DND-41 (cell line): ENCODE data around the gene OXA1L.

Source experiments
- EZH2 ChIP-seq: IDR thresholded peaks from 3 replicates; pipeline ENCODE4 v1.6.1; 2012; ENCODE audit warnings: borderline replicate concordance, low read depth, mild to moderate bottlenecking, moderate library complexity, low read length, inconsistent platforms; ENCODE audit not compliant: severe bottlenecking
- TF ChIP-seq, protein P1 (sequence below): IDR thresholded peaks from 2 replicates; pipeline ENCODE4 v1.5.1; 2012; ENCODE audit warnings: borderline replicate concordance, low read length, moderate library complexity, mild to moderate bottlenecking; ENCODE audit not compliant: poor library complexity, severe bottlenecking; ENCODE audit errors: extremely low read depth

DNA sequence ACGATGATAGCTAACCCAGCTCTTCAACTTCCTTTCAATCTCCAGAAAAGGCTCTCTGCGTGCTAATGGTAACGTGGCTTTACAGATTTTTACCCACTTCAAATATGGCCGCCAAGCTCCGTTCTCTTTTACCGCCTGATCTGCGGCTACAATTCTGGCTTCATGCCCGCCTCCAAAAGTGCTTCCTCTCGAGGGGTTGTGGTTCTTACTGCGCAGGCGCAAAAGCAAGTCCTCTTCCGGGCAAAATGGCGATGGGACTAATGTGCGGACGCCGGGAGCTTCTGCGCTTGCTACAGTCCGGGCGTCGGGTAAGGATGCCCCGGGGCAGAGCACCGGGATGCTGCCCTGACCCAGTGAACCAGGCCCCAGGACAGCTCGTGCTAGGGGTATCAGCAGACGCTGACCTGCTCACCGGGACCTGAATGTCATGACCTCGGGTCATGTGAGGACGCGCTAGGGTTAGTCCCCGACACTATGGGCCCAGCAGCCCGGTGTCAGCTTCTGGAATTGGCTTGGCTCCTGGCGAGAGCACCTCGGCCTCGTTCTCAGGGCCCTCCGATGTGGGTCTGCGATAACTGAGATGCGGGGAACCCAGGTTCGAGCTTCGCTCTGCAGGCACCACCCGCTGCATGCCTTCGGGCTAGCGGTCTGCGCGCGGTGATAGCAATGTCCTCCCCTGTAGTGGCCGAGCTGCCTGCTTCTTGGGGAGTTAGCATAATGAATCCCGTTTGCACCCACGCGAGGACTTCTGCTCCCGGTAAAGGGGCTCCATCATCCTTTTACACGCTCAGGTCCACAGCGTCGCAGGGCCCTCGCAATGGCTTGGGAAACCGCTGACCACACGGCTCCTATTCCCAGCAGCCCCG lies at the start of gene OXA1L:
- TF ChIP-seq, protein P1, sequence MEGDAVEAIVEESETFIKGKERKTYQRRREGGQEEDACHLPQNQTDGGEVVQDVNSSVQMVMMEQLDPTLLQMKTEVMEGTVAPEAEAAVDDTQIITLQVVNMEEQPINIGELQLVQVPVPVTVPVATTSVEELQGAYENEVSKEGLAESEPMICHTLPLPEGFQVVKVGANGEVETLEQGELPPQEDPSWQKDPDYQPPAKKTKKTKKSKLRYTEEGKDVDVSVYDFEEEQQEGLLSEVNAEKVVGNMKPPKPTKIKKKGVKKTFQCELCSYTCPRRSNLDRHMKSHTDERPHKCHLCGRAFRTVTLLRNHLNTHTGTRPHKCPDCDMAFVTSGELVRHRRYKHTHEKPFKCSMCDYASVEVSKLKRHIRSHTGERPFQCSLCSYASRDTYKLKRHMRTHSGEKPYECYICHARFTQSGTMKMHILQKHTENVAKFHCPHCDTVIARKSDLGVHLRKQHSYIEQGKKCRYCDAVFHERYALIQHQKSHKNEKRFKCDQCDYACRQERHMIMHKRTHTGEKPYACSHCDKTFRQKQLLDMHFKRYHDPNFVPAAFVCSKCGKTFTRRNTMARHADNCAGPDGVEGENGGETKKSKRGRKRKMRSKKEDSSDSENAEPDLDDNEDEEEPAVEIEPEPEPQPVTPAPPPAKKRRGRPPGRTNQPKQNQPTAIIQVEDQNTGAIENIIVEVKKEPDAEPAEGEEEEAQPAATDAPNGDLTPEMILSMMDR: no peak
- TF ChIP-seq EZH2: no peak
